ENCODE data around the gene F13A1. TPM values are rescaled to one million over a fixed set of nuclear protein-coding genes. Genes with fewer than 3 reads are reported as not detected.

The F13A1 gene
- total and polyA plus RNA-seq, 2 of the 13 experiments (the other 11 are each of a cell fraction or from before 2014, with no cell fraction given), result not detected

GRCh38 chr6:6230286-6230685 is 90.2 kb downstream of the F13A1 start (continued):
- TF ChIP-seq CENPT (CRISPR knock-in tag; IDR thresholded peaks at IDR 0.05; ENCODE audit: low read depth), result no peak
- 0 out of 4 replicates have a peak, but pooled peaks of 1 of the 2 experiments have one; percentile 0 for TF ChIP-seq MAFK (conservative IDR thresholded peaks at IDR 0.05 in 1 of 2, IDR thresholded peaks at IDR 0.05 in 1 of 2; ENCODE audit: low read length in 2 of 2)
- TF ChIP-seq ZMYM3 (CRISPR knock-in tag; IDR thresholded peaks at IDR 0.05), result no peak
- no peak for TF ChIP-seq ZNF589 (CRISPR knock-in tag; conservative IDR thresholded peaks at IDR 0.05)
- no peak for TF ChIP-seq ZNF329 (CRISPR knock-in tag; IDR thresholded peaks at IDR 0.05; ENCODE audit: low read depth)
- no peak for TF ChIP-seq FIP1L1 (IDR thresholded peaks at IDR 0.05; ENCODE audit: borderline replicate concordance, insufficient read depth, low read depth, low read length)
- TF ChIP-seq, protein P1, sequence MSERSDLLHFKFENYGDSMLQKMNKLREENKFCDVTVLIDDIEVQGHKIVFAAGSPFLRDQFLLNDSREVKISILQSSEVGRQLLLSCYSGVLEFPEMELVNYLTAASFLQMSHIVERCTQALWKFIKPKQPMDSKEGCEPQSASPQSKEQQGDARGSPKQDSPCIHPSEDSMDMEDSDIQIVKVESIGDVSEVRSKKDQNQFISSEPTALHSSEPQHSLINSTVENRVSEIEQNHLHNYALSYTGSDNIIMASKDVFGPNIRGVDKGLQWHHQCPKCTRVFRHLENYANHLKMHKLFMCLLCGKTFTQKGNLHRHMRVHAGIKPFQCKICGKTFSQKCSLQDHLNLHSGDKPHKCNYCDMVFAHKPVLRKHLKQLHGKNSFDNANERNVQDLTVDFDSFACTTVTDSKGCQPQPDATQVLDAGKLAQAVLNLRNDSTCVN (CRISPR knock-in tag; IDR thresholded peaks at IDR 0.05; ENCODE audit: borderline replicate concordance), result no peak
- TF ChIP-seq HNRNPUL1 (IDR thresholded peaks at IDR 0.05; ENCODE audit: low read depth, low read length), result no peak
- TF ChIP-seq NFE2 (CRISPR knock-in tag; IDR thresholded peaks at IDR 0.05), result peak; percentile 43; the same call in 1 of the 2 replicates
- no peak for TF ChIP-seq ZSCAN25 (CRISPR knock-in tag; IDR thresholded peaks at IDR 0.05)
- peak; percentile 79 for TF ChIP-seq NFE2L2 (IDR thresholded peaks at IDR 0.05; ENCODE audit: low read length)
- no peak for TF ChIP-seq ZNF275 (CRISPR knock-in tag; IDR thresholded peaks at IDR 0.05; ENCODE audit: borderline replicate concordance)
- TF ChIP-seq PLRG1 (conservative IDR thresholded peaks at IDR 0.05), result no peak
- TF ChIP-seq FOXA1 (IDR thresholded peaks at IDR 0.05), result no peak
- TF ChIP-seq FOXA1 (CRISPR knock-in tag; IDR thresholded peaks at IDR 0.05), result peak; percentile 35; the same call in 1 of the 2 replicates
- no peak for TF ChIP-seq ZNF230 (CRISPR knock-in tag; IDR thresholded peaks at IDR 0.05)
- TF ChIP-seq MXI1 (IDR thresholded peaks at IDR 0.05; ENCODE audit: borderline replicate concordance, low read depth, low read length), result no peak
- TF ChIP-seq FOSL2 (CRISPR knock-in tag; IDR thresholded peaks at IDR 0.05), result peak; percentile 74
- TF ChIP-seq ZFP36L2 (CRISPR knock-in tag; IDR thresholded peaks at IDR 0.05), result no peak
- no peak for TF ChIP-seq IKZF4 (CRISPR knock-in tag; IDR thresholded peaks at IDR 0.05; ENCODE audit: borderline replicate concordance, low read depth, not compliant biosample characterization)
- TF ChIP-seq ZHX1 (CRISPR knock-in tag; IDR thresholded peaks at IDR 0.05; ENCODE audit: low read depth), result no peak
- no peak for TF ChIP-seq ZNF792 (CRISPR knock-in tag; IDR thresholded peaks at IDR 0.05)

Measured in HepG2 (cell line).